A673 (cell line): Measurements from ENCODE around the gene MEF2C.

Experiments used
- EZH2 ChIP-seq: fragments of 200-600 bp; sonication (generic); IDR thresholded peaks from 2 replicates; pipeline ENCODE4 v1.6.1; 2017; ENCODE audit warnings: borderline replicate concordance, low read depth, mild to moderate bottlenecking, mixed read lengths, antibody characterized with exemption, low read length; ENCODE audit not compliant: poor library complexity, severe bottlenecking
- TF ChIP-seq, protein P1 (sequence below): fragments of 300-800, 200-600 bp; sonication (generic); conservative IDR thresholded peaks from 2 replicates; pipeline ENCODE4 v1.5.1; 2017; ENCODE audit warnings: low read depth, mild to moderate bottlenecking, antibody characterized with exemption, low read length, moderate library complexity, mixed read lengths

- TF ChIP-seq, protein P1, sequence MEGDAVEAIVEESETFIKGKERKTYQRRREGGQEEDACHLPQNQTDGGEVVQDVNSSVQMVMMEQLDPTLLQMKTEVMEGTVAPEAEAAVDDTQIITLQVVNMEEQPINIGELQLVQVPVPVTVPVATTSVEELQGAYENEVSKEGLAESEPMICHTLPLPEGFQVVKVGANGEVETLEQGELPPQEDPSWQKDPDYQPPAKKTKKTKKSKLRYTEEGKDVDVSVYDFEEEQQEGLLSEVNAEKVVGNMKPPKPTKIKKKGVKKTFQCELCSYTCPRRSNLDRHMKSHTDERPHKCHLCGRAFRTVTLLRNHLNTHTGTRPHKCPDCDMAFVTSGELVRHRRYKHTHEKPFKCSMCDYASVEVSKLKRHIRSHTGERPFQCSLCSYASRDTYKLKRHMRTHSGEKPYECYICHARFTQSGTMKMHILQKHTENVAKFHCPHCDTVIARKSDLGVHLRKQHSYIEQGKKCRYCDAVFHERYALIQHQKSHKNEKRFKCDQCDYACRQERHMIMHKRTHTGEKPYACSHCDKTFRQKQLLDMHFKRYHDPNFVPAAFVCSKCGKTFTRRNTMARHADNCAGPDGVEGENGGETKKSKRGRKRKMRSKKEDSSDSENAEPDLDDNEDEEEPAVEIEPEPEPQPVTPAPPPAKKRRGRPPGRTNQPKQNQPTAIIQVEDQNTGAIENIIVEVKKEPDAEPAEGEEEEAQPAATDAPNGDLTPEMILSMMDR: no peak
- no peak for TF ChIP-seq EZH2
Measured at GRCh38 chr5:88884608-88884877, 1.6 kb upstream of the MEF2C start.
